SU-DHL-6 (cell line): ENCODE data around the gene MICAL2.

ENCODE experiments used
- EZH2phosphoT487 ChIP-seq: fragments of 200-600 bp; sonication (generic), shearing (Covaris generic); conservative IDR thresholded peaks from 2 replicates; pipeline ENCODE4 v1.6.1; 2018; ENCODE audit warnings: mild to moderate bottlenecking, antibody characterized with exemption, low read length, moderate library complexity, mixed read lengths
- TF ChIP-seq, protein P1 (sequence below): fragments of 200-600 bp; sonication (generic); IDR thresholded peaks from one replicate; pipeline ENCODE4 v1.5.1; 2017; ENCODE audit warnings: antibody characterized with exemption, mild to moderate bottlenecking, low read length, moderate library complexity; ENCODE audit not compliant: insufficient read depth, poor library complexity, severe bottlenecking

DNA sequence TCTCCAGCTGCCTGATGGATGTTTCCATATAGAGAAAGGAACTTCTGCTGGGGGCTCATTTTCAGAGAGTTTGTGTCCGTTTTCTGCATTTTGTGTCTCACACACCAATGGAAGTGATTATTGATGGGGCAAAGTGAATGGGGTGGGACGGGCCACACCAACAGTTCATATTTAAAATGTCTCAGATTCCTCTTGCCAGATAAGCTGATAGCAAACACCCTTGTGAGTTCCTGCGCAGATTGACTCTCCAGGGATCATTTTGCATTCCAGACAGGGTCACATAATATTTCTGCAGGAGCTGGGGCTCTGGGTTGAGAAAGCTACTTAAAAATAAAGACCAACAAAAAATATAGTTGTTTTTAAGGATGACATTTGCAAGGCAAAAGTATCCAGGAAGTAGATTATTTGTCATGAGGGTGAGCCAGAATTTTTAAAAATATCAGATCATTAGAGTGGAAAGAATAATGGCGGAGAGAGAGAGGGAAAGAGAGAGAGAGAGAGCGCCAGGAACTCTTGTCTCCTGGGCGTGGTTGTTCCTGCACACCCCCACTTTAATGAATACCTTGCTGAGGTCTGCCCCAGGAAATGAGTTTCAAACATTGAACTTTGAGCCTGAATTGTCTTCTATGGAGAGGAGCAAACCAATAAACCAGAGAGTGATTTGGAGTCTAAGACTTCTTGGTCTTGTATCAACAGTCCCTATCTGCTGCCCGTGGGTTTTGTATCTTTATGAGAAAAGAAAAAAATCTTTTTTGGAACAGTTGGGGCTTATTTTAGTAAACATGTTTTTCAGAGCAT lies 33.3 kb downstream of the MICAL2 start:
- TF ChIP-seq, protein P1, sequence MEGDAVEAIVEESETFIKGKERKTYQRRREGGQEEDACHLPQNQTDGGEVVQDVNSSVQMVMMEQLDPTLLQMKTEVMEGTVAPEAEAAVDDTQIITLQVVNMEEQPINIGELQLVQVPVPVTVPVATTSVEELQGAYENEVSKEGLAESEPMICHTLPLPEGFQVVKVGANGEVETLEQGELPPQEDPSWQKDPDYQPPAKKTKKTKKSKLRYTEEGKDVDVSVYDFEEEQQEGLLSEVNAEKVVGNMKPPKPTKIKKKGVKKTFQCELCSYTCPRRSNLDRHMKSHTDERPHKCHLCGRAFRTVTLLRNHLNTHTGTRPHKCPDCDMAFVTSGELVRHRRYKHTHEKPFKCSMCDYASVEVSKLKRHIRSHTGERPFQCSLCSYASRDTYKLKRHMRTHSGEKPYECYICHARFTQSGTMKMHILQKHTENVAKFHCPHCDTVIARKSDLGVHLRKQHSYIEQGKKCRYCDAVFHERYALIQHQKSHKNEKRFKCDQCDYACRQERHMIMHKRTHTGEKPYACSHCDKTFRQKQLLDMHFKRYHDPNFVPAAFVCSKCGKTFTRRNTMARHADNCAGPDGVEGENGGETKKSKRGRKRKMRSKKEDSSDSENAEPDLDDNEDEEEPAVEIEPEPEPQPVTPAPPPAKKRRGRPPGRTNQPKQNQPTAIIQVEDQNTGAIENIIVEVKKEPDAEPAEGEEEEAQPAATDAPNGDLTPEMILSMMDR = no peak
- TF ChIP-seq EZH2phosphoT487 = no peak
